ENCODE results near the gene MET. TPM values are rescaled to one million over a fixed set of nuclear protein-coding genes. Genes with fewer than 3 reads are reported as not detected.

MET gene
- total and polyA plus RNA-seq, 2 of the 13 experiments (the other 11 are each of a cell fraction or from before 2014, with no cell fraction given), result 21.8 to 31.5 TPM

DNA sequence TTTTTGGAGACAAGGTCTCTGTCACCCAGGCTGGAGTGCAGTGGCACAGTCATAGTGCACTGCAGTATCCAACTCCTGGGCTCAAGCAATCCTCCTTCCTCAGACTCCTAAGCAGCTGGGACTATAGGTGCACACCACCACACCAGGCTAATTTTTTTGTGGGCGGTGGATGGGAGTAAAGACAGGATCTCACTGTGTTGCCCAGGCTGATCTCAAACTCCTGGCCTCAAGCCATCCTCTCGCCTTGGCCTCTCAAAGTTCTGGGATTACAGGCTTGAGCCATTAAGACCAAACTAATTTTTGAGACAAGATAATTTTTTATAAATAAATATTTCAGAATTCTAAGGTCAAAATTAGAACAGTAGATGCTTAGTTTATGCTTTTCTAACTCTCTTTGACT lies 109.6 kb downstream of the MET start (continued):
- TF ChIP-seq ZBTB44 (CRISPR knock-in tag; IDR thresholded peaks at IDR 0.05) (no peak), SATB2 (CRISPR knock-in tag; IDR thresholded peaks at IDR 0.05) (no peak), ATF1 (CRISPR knock-in tag; IDR thresholded peaks at IDR 0.05) (no peak)

DNA sequence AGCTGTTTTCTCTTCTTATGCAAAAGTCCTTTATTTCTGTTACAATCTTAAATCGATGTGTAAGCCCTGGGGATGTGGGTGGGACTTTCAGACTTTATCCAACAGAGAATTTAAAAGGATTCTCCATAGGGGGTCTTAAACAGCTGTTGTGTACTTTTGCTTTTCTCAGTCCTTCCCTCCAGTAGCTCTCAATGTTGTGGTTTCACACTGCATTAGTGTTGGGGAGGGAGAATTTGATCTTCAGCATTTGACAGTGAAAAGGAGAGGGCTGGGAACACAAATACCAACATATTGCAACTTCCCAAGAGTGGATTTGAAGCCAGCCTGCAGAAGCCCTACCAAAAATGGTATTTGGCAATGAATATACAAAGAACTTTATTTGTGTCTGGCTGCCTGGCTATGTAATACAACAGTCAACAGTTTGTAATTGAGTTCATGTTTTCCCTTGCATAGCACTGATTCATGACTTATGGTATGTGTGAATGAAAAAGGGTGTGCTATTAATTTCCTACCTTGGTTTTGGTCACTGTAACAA lies 110.2 kb downstream of the MET start:
- no peak for FAIRE-seq
- BruUV-seq (replicated peaks), result no TSS peak
- no peaks in the 10 kb centered on the region for H3K27me3 ChIP-seq (ENCODE audit: control insufficient read depth in 1 of 2, insufficient read depth in 2 of 2, low read length in 2 of 2)
- H3K4me1 ChIP-seq (ENCODE audit: insufficient read depth, low read length), result peaks cover 21% of the 10 kb centered on the region
- H3K9ac ChIP-seq (ENCODE audit: insufficient read depth, low read depth, low read length), result no peak overlapping the region
- peaks cover 7 to 40% of the 10 kb centered on the region in 2 experiments for H3K36me3 ChIP-seq (replicated peaks in 1 of 2; ENCODE audit: control insufficient read depth in 1 of 2, insufficient read depth in 2 of 2, low read length in 2 of 2)
- no peak overlapping the region for H2AFZ ChIP-seq (ENCODE audit: low read length)
- intact Hi-C loops (cut with micrococcal nuclease; ENCODE audit: unreplicated experiment), result no loop called here
- H3K79me2 ChIP-seq (ENCODE audit: insufficient read depth, low read length), result no peaks in the 10 kb centered on the region
- no peak overlapping the region for H3K27ac ChIP-seq (ENCODE audit: extremely low read length, insufficient read depth, low read length)
- in situ Hi-C loops (cut with HindIII; ENCODE audit: extremely low pct_ligation_motif_present, low pct_unique_long_range_greater_than_20kb), result no loop called here
- ChIA-PET POLR2A (no interaction called here), CTCF (ENCODE audit: low intra/inter-chr PET ratio, low total read pairs) (no interaction called here)
- WGBS (ENCODE audit: low lambda C conversion rate), result 80% methylated on average over 1 of the region's 1 CpG
- no peak for ATAC-seq
- no peak overlapping the region for H3K4me2 ChIP-seq (ENCODE audit: low read depth, low read length)
- TF ChIP-seq SP2 (CRISPR knock-in tag; IDR thresholded peaks at IDR 0.05) (no peak), SRSF1 (optimal IDR thresholded peaks at IDR 0.05; ENCODE audit: low read depth, low read length) (no peak), GABPB1 (CRISPR knock-in tag; IDR thresholded peaks at IDR 0.05) (no peak), TCF12 (IDR thresholded peaks at IDR 0.05) (no peak), TCF12 (CRISPR knock-in tag; IDR thresholded peaks at IDR 0.05) (no peak), ZNF468 (CRISPR knock-in tag; IDR thresholded peaks at IDR 0.05) (no peak), MAX (IDR thresholded peaks at IDR 0.05) (no peak), HBP1 (CRISPR knock-in tag; IDR thresholded peaks at IDR 0.05; ENCODE audit: low read depth) (no peak), ZMAT3 (CRISPR knock-in tag; conservative IDR thresholded peaks at IDR 0.05) (no peak), ZNF17 (CRISPR knock-in tag; IDR thresholded peaks at IDR 0.05) (no peak), POLR2G (IDR thresholded peaks at IDR 0.05; ENCODE audit: low read depth, low read length) (no peak)
- TF ChIP-seq, protein P1, sequence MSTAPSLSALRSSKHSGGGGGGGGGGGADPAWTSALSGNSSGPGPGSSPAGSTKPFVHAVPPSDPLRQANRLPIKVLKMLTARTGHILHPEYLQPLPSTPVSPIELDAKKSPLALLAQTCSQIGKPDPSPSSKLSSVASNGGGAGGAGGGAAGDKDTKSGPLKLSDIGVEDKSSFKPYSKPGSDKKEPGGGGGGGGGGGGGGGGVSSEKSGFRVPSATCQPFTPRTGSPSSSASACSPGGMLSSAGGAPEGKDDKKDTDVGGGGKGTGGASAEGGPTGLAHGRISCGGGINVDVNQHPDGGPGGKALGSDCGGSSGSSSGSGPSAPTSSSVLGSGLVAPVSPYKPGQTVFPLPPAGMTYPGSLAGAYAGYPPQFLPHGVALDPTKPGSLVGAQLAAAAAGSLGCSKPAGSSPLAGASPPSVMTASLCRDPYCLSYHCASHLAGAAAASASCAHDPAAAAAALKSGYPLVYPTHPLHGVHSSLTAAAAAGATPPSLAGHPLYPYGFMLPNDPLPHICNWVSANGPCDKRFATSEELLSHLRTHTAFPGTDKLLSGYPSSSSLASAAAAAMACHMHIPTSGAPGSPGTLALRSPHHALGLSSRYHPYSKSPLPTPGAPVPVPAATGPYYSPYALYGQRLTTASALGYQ (CRISPR knock-in tag; IDR thresholded peaks at IDR 0.05), result no peak
- TF ChIP-seq, protein P2, sequence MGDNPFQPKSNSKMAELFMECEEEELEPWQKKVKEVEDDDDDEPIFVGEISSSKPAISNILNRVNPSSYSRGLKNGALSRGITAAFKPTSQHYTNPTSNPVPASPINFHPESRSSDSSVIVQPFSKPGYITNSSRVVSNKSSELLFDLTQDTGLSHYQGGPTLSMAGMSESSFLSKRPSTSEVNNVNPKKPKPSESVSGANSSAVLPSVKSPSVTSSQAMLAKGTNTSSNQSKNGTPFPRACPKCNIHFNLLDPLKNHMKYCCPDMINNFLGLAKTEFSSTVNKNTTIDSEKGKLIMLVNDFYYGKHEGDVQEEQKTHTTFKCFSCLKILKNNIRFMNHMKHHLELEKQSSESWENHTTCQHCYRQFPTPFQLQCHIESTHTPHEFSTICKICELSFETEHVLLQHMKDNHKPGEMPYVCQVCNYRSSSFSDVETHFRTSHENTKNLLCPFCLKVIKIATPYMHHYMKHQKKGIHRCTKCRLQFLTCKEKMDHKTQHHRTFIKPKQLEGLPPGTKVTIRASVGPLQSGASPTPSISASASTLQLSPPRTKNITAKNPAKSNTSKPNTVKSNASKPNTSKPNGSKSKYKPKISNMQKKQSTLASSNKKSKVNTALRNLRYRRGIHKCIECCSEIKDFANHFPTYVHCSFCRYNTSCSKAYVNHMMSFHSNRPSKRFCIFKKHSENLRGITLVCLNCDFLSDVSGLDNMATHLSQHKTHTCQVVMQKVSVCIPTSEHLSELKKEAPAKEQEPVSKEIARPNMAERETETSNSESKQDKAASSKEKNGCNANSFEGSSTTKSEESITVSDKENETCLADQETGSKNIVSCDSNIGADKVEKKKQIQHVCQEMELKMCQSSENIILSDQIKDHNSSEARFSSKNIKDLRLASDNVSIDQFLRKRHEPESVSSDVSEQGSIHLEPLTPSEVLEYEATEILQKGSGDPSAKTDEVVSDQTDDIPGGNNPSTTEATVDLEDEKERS (CRISPR knock-in tag; IDR thresholded peaks at IDR 0.05), result no peak
- DNase-seq (ENCODE audit: low spot score), result no peak
- H3K4me3 ChIP-seq (replicated peaks in 1 of 3; ENCODE audit: insufficient read depth in 1 of 3, low read depth in 2 of 3, low read length in 3 of 3), result no peak overlapping the region
- H4K20me1 ChIP-seq (ENCODE audit: insufficient read depth, low read length), result no peaks in the 10 kb centered on the region
- no peaks in the 10 kb centered on the region for H3K9me3 ChIP-seq (ENCODE audit: low read length)

Measured in HepG2 (cell line).